Omental fat pad (tissue), 4 donors: Measurements from ENCODE around the gene SDK1. TPM values are rescaled to one million over a fixed set of nuclear protein-coding genes. Genes with fewer than 3 reads are reported as not detected.

Experiments used
- ATAC-seq: fragments of 150-250 bp; one replicate; pipeline ENCODE4 v1.9.1; 2016; ENCODE audit warnings: mild to moderate bottlenecking, moderate library complexity; ENCODE audit not compliant: low FRiP score
- DNase-seq: peaks from one replicate; pipeline ENCODE4 v3.0.0-alpha.2; 2019; ENCODE audit warnings: low spot score
- total RNA-seq, 4 donors: library from RNA; depleted of rRNA; stranded (reverse); fragments of >200 nt; gene quantifications; one replicate each; pipeline ENCODE4 v1.1.0, GENCODE V29; 2016
- TF ChIP-seq, protein P1 (sequence below), 3 donors: fragments of 450-650 bp; IDR thresholded peaks; one replicate each; pipeline ENCODE4 v1.5.1; 2016 to 2017; ENCODE audit warnings: antibody characterized with exemption in 3 of 3, mild to moderate bottlenecking in 3 of 3, moderate library complexity in 2 of 3

The SDK1 gene
- total RNA-seq, 4 donors from 2014 or later = 2.5 to 14.7 (median 5.4) TPM

DNA sequence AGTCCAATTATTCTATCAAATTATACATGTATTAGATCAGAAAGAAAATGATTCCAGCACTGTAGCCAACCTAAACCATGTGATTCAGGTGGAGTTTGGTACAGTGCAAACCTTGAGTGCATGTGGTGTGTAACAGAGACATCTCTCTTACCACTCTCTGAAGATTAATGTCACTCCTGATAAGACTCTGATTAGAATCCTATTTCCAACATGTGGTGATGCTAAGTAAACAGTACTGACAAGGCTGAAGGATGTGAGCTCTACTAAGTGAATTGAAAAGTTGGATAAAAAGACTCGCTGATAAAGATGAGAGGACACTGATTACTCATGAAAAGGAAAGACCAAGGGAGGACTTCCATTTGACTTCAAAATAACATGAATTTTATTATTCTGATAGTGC, 232.0 kb downstream of the SDK1 start:
- TF ChIP-seq, protein P1, sequence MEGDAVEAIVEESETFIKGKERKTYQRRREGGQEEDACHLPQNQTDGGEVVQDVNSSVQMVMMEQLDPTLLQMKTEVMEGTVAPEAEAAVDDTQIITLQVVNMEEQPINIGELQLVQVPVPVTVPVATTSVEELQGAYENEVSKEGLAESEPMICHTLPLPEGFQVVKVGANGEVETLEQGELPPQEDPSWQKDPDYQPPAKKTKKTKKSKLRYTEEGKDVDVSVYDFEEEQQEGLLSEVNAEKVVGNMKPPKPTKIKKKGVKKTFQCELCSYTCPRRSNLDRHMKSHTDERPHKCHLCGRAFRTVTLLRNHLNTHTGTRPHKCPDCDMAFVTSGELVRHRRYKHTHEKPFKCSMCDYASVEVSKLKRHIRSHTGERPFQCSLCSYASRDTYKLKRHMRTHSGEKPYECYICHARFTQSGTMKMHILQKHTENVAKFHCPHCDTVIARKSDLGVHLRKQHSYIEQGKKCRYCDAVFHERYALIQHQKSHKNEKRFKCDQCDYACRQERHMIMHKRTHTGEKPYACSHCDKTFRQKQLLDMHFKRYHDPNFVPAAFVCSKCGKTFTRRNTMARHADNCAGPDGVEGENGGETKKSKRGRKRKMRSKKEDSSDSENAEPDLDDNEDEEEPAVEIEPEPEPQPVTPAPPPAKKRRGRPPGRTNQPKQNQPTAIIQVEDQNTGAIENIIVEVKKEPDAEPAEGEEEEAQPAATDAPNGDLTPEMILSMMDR (IDR thresholded peaks at IDR 0.05) = no peak
- ATAC-seq (no peak), DNase-seq (no peak)

DNA sequence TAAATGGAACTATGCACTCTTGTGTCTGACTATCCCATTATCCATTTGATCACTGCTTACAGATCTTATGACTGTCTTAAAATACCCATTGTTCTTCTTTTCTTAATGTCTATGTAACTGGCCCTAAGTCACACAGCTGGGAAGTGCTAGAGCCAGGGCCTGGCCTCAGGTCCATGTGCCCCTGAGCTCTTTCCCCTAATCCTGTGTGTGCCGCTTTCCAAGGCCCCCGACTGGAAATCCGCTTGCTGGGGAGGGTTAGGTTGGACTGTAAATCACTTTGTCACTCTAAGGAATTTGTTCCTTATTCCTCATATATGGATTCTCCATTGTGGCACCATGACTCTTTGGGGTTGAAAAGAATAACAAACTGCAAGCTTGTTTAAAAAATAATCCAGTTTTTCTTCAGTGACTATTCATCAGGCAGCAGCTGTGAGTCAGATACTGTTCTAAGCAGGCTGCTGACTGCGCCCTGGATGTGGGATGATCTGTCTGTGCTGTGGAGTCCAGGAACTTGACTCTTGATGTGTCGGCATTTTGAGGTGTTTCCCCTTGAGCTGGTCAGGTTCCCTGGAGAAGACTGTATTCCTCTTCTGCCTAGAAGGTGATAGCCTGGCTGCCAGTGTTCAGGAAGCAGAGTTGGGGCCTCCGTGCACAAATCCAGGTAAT, 236.3 kb downstream of the SDK1 start:
- ATAC-seq (no peak), DNase-seq (no peak)
- TF ChIP-seq, protein P1 (IDR thresholded peaks at IDR 0.05) = no peak

DNA sequence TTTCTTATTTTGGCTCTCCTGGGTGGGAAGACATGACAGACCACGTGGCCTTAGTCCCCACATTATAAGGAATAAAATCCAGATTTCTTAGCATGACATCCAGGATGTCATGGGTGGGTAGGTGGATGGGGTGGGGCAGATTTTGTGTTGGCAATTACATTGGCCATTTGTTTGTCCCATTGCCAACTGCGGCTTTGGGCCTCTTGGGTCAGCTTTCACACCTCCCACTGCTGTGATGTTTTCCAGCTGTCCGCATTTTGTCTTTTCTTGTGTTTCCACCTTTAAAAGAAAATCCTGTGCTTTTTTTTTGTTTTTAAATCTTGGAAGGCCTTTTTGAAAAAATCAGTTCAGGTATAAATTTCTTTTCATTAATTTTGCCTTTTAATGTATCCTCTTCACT, 237.0 kb downstream of the SDK1 start:
- ATAC-seq (no peak), DNase-seq (no peak)
- TF ChIP-seq, protein P1 (IDR thresholded peaks at IDR 0.05) = no peak

DNA sequence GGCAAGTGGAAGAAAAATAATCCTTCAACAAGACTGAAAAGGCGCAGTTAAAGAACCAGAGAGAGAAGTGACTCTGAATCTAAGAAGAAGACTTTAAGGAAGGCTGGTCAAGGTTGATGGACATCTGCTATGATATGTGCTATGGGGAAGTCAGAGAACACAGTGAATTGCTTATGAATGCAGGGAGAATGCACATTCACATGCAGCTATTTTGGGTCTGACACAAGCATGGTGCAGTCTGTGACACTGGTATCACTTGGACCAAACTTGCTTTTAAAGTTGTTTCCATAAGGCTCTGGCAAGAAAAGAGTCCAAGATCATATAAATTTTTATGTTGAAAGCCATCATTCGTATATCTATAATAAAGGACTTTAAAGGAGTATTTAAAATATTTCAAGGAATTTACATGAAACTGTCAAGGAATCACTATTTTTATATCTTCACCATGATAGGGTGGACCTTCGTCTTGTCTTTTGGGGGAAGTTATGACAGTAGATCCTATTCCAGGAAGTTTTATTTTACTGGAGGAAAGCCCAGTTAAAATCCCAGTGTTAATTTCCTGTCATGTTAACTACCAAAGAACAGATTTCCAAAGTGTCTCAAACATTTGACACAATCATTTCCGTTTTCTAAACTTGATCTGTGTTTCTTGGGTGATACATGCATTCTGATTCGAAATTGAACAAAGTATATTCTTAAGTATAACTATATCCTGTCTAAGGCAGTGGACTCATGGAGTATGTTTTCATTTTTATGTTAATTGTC, 239.6 kb downstream of the SDK1 start:
- ATAC-seq = no peak
- DNase-seq = no peak
- TF ChIP-seq, protein P1 (IDR thresholded peaks at IDR 0.05) = no peak

DNA sequence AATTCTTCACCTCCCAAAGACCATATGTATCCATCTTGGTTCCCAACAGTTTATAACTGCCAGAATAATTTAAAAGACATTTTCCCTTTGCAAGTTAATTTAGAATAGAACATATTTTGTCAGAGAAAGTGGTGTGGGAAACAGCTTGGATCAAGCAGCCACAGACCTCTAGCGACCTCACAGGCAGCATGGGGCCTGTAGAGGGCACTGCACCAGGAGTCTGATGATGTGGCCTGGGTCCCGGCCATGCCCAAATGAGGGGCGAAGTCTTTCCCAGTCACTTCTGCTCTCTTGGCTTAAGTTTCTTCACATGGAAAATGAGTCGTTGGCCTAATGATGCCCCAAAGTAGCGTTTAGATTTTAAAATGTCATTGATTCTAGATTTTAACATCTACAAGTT, 243.2 kb downstream of the SDK1 start:
- DNase-seq (no peak), ATAC-seq (no peak)
- TF ChIP-seq, protein P1 (IDR thresholded peaks at IDR 0.05) = no peak

DNA sequence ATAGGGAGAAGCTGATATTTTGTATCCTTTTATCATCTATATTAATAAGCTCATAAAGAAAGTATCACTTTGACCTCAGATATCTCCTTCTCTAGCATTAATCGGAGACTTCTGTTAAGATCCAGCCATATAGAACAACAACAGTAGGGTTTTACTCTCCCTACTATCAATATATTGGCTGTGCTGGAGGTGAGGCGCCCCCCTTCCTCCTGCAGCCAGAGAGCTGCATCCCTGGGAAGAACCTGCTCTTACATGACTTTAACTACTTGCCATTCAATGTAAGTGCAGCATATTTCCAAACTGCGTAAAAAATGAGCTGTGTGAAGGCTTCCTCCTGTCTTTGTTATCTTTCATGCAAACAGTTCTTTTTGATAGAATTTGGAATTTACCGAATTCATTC, 247.8 kb downstream of the SDK1 start:
- ATAC-seq = no peak
- no peak for DNase-seq
- TF ChIP-seq, protein P1 (IDR thresholded peaks at IDR 0.05) = no peak

DNA sequence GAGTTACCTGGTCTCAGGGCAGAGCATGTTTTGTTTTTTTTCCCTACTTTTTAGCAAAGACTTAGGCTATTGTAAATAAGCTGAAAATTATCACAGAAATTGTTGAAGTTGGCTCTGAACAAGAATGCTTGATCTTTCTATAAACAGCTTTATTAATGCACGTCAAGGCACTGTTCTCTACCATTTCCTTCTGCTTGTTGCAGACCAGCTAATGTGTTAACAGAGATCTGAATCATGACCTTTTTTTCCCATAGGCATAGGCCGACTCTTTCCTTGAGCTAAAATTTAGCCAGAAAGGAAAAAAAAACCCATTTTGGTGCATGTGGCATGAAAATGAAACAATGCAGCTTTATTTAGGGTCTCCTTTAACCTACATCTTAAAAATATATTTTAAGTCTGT, 248.5 kb downstream of the SDK1 start:
- ATAC-seq = no peak
- TF ChIP-seq, protein P1 (IDR thresholded peaks at IDR 0.05) = no peak
- no peak for DNase-seq
